ENCODE measurements around the gene TBC1D23. TPM values are rescaled to one million over a fixed set of nuclear protein-coding genes. Genes with fewer than 3 reads are reported as not detected.

Gene TBC1D23
- polyA plus RNA-seq, 3 donors, result 10.2 to 22.7 (median 12.2) TPM

DNA sequence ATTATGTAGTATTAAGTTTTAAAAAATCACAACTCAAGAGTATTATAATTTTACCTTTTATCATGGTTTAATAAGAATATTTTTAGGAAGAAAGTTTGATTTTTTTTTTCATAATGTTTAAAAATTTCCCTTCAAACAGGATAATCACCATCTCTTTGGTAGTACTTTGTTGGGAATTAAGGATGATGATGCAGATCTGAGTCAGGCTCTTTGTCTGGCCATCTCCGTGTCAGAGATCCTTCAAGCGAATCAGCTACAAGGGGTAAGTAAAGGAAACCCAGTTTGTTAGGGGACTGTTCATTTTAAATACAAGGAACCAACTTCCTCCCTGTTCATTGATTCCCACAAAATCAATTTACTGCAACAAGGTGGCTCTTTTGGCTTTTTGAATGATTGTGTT lies 37.0 kb downstream of the TBC1D23 start:
- DNase-seq, result no peak
- intact Hi-C loops (cut with micrococcal nuclease), result no loop called here
- Histone ChIP-seq H3K27ac (ENCODE audit: low read depth in 1 of 2, low read length in 2 of 2) (no peak overlapping the region), H2AFZ (ENCODE audit: insufficient read depth, low read depth, low read length, poor library complexity, severe bottlenecking) (no peak overlapping the region), H3K9ac (ENCODE audit: insufficient read depth, low read length, poor library complexity, severe bottlenecking) (no peak overlapping the region), H3K4me3 (replicated peaks in 1 of 3; ENCODE audit: low read depth in 2 of 3, low read length in 3 of 3) (no peak overlapping the region), H3K36me3 (replicated peaks in 1 of 2; ENCODE audit: control insufficient read depth in 1 of 2, insufficient read depth in 2 of 2, low read length in 2 of 2) (peaks cover 74 to 100% of the 10 kb centered on the region in 2 donors), H3K4me2 (replicated peaks; ENCODE audit: extremely low read depth, low read length, poor library complexity, severe bottlenecking) (no peak overlapping the region), H3K4me1 (ENCODE audit: control insufficient read depth in 1 of 2, insufficient read depth in 2 of 2, low read length in 2 of 2) (no peaks in the 10 kb centered on the region), H3K9me3 (replicated peaks in 1 of 2; ENCODE audit: control insufficient read depth in 1 of 2, insufficient read depth in 1 of 2, low read length in 2 of 2) (no peaks in the 10 kb centered on the region), H4K20me1 (ENCODE audit: insufficient read depth, low read length) (no peaks in the 10 kb centered on the region), H3K27me3 (ENCODE audit: control insufficient read depth in 2 of 2, insufficient read depth in 2 of 2, low read length in 2 of 2) (no peaks in the 10 kb centered on the region), H3K79me2 (ENCODE audit: insufficient read depth, low read length) (no peaks in the 10 kb centered on the region)
- Mint-ChIP-seq H3K36me3 (peaks cover 68 to 70% of the 10 kb centered on the region in 2 donors), H3K9me3 (no peaks in the 10 kb centered on the region), H3K4me1 (no peaks in the 10 kb centered on the region), H3K4me3 (no peak overlapping the region), H3K27me3 (ENCODE audit: low read depth in 3 of 3) (no peaks in the 10 kb centered on the region), H3K27ac (no peak overlapping the region)
- TF ChIP-seq CTCF (IDR thresholded peaks at IDR 0.05), result no peak
- no CpG with 5 or more reads among the region's 2 CpGs for WGBS (ENCODE audit: insufficient coverage)

GRCh38 chr3:100299016-100299415 lies 38.2 kb downstream of the TBC1D23 start:
- Mint-ChIP-seq H3K27ac (peak overlapping the region in 1 of 7 donors; percentile 15), H3K36me3 (peaks cover 75 to 79% of the 10 kb centered on the region in 2 donors), H3K4me3 (no peak overlapping the region), H3K27me3 (ENCODE audit: low read depth in 3 of 3) (no peaks in the 10 kb centered on the region), H3K9me3 (no peaks in the 10 kb centered on the region), H3K4me1 (no peaks in the 10 kb centered on the region)
- Histone ChIP-seq H3K9ac (ENCODE audit: insufficient read depth, low read length, poor library complexity, severe bottlenecking) (no peak overlapping the region), H3K4me2 (replicated peaks; ENCODE audit: extremely low read depth, low read length, poor library complexity, severe bottlenecking) (no peak overlapping the region), H3K4me1 (ENCODE audit: control insufficient read depth in 1 of 2, insufficient read depth in 2 of 2, low read length in 2 of 2) (no peaks in the 10 kb centered on the region), H4K20me1 (ENCODE audit: insufficient read depth, low read length) (no peaks in the 10 kb centered on the region), H3K36me3 (replicated peaks in 1 of 2; ENCODE audit: control insufficient read depth in 1 of 2, insufficient read depth in 2 of 2, low read length in 2 of 2) (peaks cover 79 to 100% of the 10 kb centered on the region in 2 donors), H2AFZ (ENCODE audit: insufficient read depth, low read depth, low read length, poor library complexity, severe bottlenecking) (no peak overlapping the region), H3K27me3 (ENCODE audit: control insufficient read depth in 2 of 2, insufficient read depth in 2 of 2, low read length in 2 of 2) (no peaks in the 10 kb centered on the region), H3K4me3 (replicated peaks in 1 of 3; ENCODE audit: low read depth in 2 of 3, low read length in 3 of 3) (no peak overlapping the region), H3K79me2 (ENCODE audit: insufficient read depth, low read length) (no peaks in the 10 kb centered on the region), H3K9me3 (replicated peaks in 1 of 2; ENCODE audit: control insufficient read depth in 1 of 2, insufficient read depth in 1 of 2, low read length in 2 of 2) (no peaks in the 10 kb centered on the region), H3K27ac (ENCODE audit: low read depth in 1 of 2, low read length in 2 of 2) (no peak overlapping the region)
- 40% methylated on average over 2 of the region's 4 CpGs for WGBS (ENCODE audit: insufficient coverage)
- peak in 1 of 3 donors; percentile 64 for DNase-seq
- TF ChIP-seq CTCF (IDR thresholded peaks at IDR 0.05), result no peak
- intact Hi-C loops (cut with micrococcal nuclease), result no loop called here

All from CD14-positive monocyte (primary cell).